ENCODE measurements around the gene UGP2.
"Not testable (repeated sequence)": the region's sequence is repeated elsewhere in the genome, so short reads cannot be mapped to it uniquely, and the experiment has no call there.

- TF ChIP-seq ATF3 (IDR thresholded peaks at IDR 0.05; ENCODE audit: insufficient read depth, low read depth, low read length); CTCF (IDR thresholded peaks at IDR 0.05; ENCODE audit: control extremely low read depth in 1 of 3, insufficient read depth in 1 of 3, low read depth in 1 of 3, low read length in 3 of 3); POLR2AphosphoS5 (IDR thresholded peaks at IDR 0.05; ENCODE audit: low read depth, low read length); SIX5 (IDR thresholded peaks at IDR 0.05; ENCODE audit: low read depth, low read length); BRCA1 (IDR thresholded peaks at IDR 0.05; ENCODE audit: low read depth, low read length); RBBP5 (IDR thresholded peaks at IDR 0.05; ENCODE audit: borderline replicate concordance, low read depth, low read length); E2F6 (IDR thresholded peaks at IDR 0.05); ZNF274 (IDR thresholded peaks at IDR 0.05; ENCODE audit: borderline replicate concordance, extremely low read depth, low read length); TAF1 (IDR thresholded peaks at IDR 0.05; ENCODE audit: low read depth, low read length); EP300 (IDR thresholded peaks at IDR 0.05; ENCODE audit: borderline replicate concordance in 1 of 2, low read depth in 2 of 2, low read length in 2 of 2); RFX5 (IDR thresholded peaks at IDR 0.05; ENCODE audit: borderline replicate concordance, low read depth, low read length); SUZ12 (IDR thresholded peaks at IDR 0.05; ENCODE audit: low read length): not testable (repeated sequence)
Observed at GRCh38 chr2:63811870-63812269, 29.8 kb upstream of the UGP2 start.

Measured in H1 (cell line).